ENCODE measurements around the gene SIVA1.

Gene SIVA1

GRCh38 chr14:104714681-104715080, 38.3 kb upstream of the SIVA1 start:
- TF ChIP-seq CTCF (IDR thresholded peaks at IDR 0.05) = no peak
- H2AFZ ChIP-seq = no peak overlapping the region
- no peaks in the 10 kb centered on the region for H3K36me3 ChIP-seq (ENCODE audit: control insufficient read depth, insufficient read depth, low read length)
- no peak overlapping the region for H3K27ac ChIP-seq
- no peaks in the 10 kb centered on the region for H3K79me2 ChIP-seq
- H3K27me3 ChIP-seq (ENCODE audit: control insufficient read depth, insufficient read depth, low read length) = no peaks in the 10 kb centered on the region
- no peak overlapping the region for H3K4me2 ChIP-seq (ENCODE audit: low read length)
- H3K4me3 ChIP-seq (ENCODE audit: low read depth, low read length) = no peak overlapping the region
- H3K9ac ChIP-seq = no peak overlapping the region
- H3K4me1 ChIP-seq = no peaks in the 10 kb centered on the region
- no peaks in the 10 kb centered on the region for H3K9me3 ChIP-seq (ENCODE audit: control insufficient read depth, low read length)

GRCh38 chr14:104715416-104715815, 37.5 kb upstream of the SIVA1 start:
- Histone ChIP-seq H3K27ac (no peak overlapping the region), H3K27me3 (ENCODE audit: control insufficient read depth, insufficient read depth, low read length) (no peaks in the 10 kb centered on the region), H3K36me3 (ENCODE audit: control insufficient read depth, insufficient read depth, low read length) (no peaks in the 10 kb centered on the region), H3K4me3 (ENCODE audit: low read depth, low read length) (no peak overlapping the region), H3K4me1 (no peaks in the 10 kb centered on the region), H2AFZ (no peak overlapping the region), H3K9ac (no peak overlapping the region), H3K4me2 (ENCODE audit: low read length) (no peak overlapping the region), H3K9me3 (ENCODE audit: control insufficient read depth, low read length) (no peaks in the 10 kb centered on the region), H3K79me2 (no peaks in the 10 kb centered on the region)
- TF ChIP-seq CTCF (IDR thresholded peaks at IDR 0.05) = no peak

GRCh38 chr14:104715871-104716270, 37.1 kb upstream of the SIVA1 start:
- Histone ChIP-seq H3K36me3 (ENCODE audit: control insufficient read depth, insufficient read depth, low read length) (no peaks in the 10 kb centered on the region), H2AFZ (no peak overlapping the region), H3K9me3 (ENCODE audit: control insufficient read depth, low read length) (no peaks in the 10 kb centered on the region), H3K79me2 (no peaks in the 10 kb centered on the region), H3K4me2 (ENCODE audit: low read length) (no peak overlapping the region), H3K4me3 (ENCODE audit: low read depth, low read length) (no peak overlapping the region), H3K27ac (no peak overlapping the region), H3K27me3 (ENCODE audit: control insufficient read depth, insufficient read depth, low read length) (no peaks in the 10 kb centered on the region), H3K4me1 (no peaks in the 10 kb centered on the region), H3K9ac (no peak overlapping the region)
- TF ChIP-seq CTCF (IDR thresholded peaks at IDR 0.05) = no peak

- Histone ChIP-seq H2AFZ (no peak overlapping the region), H3K4me2 (ENCODE audit: low read length) (no peak overlapping the region), H3K4me1 (no peaks in the 10 kb centered on the region), H3K27me3 (ENCODE audit: control insufficient read depth, insufficient read depth, low read length) (no peaks in the 10 kb centered on the region), H3K9me3 (ENCODE audit: control insufficient read depth, low read length) (no peaks in the 10 kb centered on the region), H3K27ac (no peak overlapping the region), H3K4me3 (ENCODE audit: low read depth, low read length) (no peak overlapping the region), H3K79me2 (no peaks in the 10 kb centered on the region), H3K36me3 (ENCODE audit: control insufficient read depth, insufficient read depth, low read length) (no peaks in the 10 kb centered on the region), H3K9ac (no peak overlapping the region)
- TF ChIP-seq CTCF (IDR thresholded peaks at IDR 0.05) = no peak
Measured at GRCh38 chr14:104717137-104717536, 35.8 kb upstream of the SIVA1 start.

GRCh38 chr14:104717646-104718045, 35.3 kb upstream of the SIVA1 start:
- H2AFZ ChIP-seq = no peak overlapping the region
- no peak overlapping the region for H3K9ac ChIP-seq
- TF ChIP-seq CTCF (IDR thresholded peaks at IDR 0.05) = no peak
- no peaks in the 10 kb centered on the region for H3K4me1 ChIP-seq
- H3K4me3 ChIP-seq (ENCODE audit: low read depth, low read length) = no peak overlapping the region
- H3K4me2 ChIP-seq (ENCODE audit: low read length) = no peak overlapping the region
- no peaks in the 10 kb centered on the region for H3K36me3 ChIP-seq (ENCODE audit: control insufficient read depth, insufficient read depth, low read length)
- no peak overlapping the region for H3K27ac ChIP-seq
- H3K27me3 ChIP-seq (ENCODE audit: control insufficient read depth, insufficient read depth, low read length) = no peaks in the 10 kb centered on the region
- no peaks in the 10 kb centered on the region for H3K79me2 ChIP-seq
- H3K9me3 ChIP-seq (ENCODE audit: control insufficient read depth, low read length) = no peaks in the 10 kb centered on the region
